Measurements from ENCODE around the gene BUD13. TPM values are rescaled to one million over a fixed set of nuclear protein-coding genes. Genes with fewer than 3 reads are reported as not detected.

The BUD13 gene
- total and polyA plus RNA-seq, 10 of the 15 experiments (the other 5 are each of a cell fraction or from before 2014, with no cell fraction given) = 10.9 to 36.5 (median 24.7) TPM

GRCh38 chr11:116736763-116737162, 36.0 kb downstream of the BUD13 start:
- ChIA-PET POLR2A (interaction anchor here (0.6 kb wide), 1 partner anchor 1108 kb away, joined by 4 read pairs; no protein-coding TSS in a partner anchor), RAD21 (ENCODE audit: unreplicated experiment) (interaction anchor here (1.1 kb wide), 1 partner anchor 250 kb away, joined by 3 read pairs; no protein-coding TSS in a partner anchor), CTCF (interaction anchor here (2.7 to 5.9 kb wide), 4 partner anchors 14 to 369 kb away, joined by 8 to 57 read pairs (median 16); no protein-coding TSS in a partner anchor), SMC1A (ENCODE audit: uncharacterized antibody, unreplicated experiment) (interaction anchor here (1.5 kb wide), 1 partner anchor 17 kb away, joined by 3 read pairs; no protein-coding TSS in a partner anchor)
- Histone ChIP-seq H3K36me3 (ENCODE audit: control insufficient read depth in 2 of 2, insufficient read depth in 2 of 2, low read length in 1 of 2) (no peaks in the 10 kb centered on the region), H3K9me3 (replicated peaks; ENCODE audit: control insufficient read depth, insufficient read depth, low read length) (no peaks in the 10 kb centered on the region), H3K4me2 (ENCODE audit: control insufficient read depth, insufficient read depth) (no peak overlapping the region), H2AFZ (ENCODE audit: control insufficient read depth, low read depth, low read length) (no peak overlapping the region), H3K79me2 (ENCODE audit: control insufficient read depth, insufficient read depth, low read length) (no peaks in the 10 kb centered on the region), H4K20me1 (ENCODE audit: control insufficient read depth, insufficient read depth) (no peaks in the 10 kb centered on the region), H3K4me3 (no peak overlapping the region), H3K4me1 (ENCODE audit: control insufficient read depth, insufficient read depth, low read length) (peaks cover 16% of the 10 kb centered on the region), H3K27ac (ENCODE audit: control insufficient read depth, insufficient read depth) (no peak overlapping the region), H3K9ac (ENCODE audit: control insufficient read depth, insufficient read depth, low read length) (no peak overlapping the region), H3K27me3 (replicated peaks in 1 of 2; ENCODE audit: control insufficient read depth in 2 of 2, insufficient read depth in 2 of 2, low read length in 1 of 2) (no peaks in the 10 kb centered on the region; a peak in 1 of 4 replicates)
- TF ChIP-seq ATF7 (IDR thresholded peaks at IDR 0.05; ENCODE audit: low read depth) (no peak), FOXM1 (IDR thresholded peaks at IDR 0.05; ENCODE audit: low read depth, low read length) (no peak), IKZF1 (conservative IDR thresholded peaks at IDR 0.05) (no peak), MEF2A (IDR thresholded peaks at IDR 0.05; ENCODE audit: insufficient read depth, low read depth, low read length) (no peak), ZSCAN29 (IDR thresholded peaks at IDR 0.05) (no peak), SMAD5 (IDR thresholded peaks at IDR 0.05; ENCODE audit: low read depth) (no peak), MTA2 (IDR thresholded peaks at IDR 0.05; ENCODE audit: low read depth) (no peak)
- TF ChIP-seq, protein P1, sequence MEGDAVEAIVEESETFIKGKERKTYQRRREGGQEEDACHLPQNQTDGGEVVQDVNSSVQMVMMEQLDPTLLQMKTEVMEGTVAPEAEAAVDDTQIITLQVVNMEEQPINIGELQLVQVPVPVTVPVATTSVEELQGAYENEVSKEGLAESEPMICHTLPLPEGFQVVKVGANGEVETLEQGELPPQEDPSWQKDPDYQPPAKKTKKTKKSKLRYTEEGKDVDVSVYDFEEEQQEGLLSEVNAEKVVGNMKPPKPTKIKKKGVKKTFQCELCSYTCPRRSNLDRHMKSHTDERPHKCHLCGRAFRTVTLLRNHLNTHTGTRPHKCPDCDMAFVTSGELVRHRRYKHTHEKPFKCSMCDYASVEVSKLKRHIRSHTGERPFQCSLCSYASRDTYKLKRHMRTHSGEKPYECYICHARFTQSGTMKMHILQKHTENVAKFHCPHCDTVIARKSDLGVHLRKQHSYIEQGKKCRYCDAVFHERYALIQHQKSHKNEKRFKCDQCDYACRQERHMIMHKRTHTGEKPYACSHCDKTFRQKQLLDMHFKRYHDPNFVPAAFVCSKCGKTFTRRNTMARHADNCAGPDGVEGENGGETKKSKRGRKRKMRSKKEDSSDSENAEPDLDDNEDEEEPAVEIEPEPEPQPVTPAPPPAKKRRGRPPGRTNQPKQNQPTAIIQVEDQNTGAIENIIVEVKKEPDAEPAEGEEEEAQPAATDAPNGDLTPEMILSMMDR (IDR thresholded peaks at IDR 0.05 in 2 of 3, conservative IDR thresholded peaks at IDR 0.05 in 1 of 3; ENCODE audit: control insufficient read depth in 2 of 3, extremely low read depth in 1 of 3, insufficient read depth in 1 of 3, low read depth in 3 of 3, low read length in 3 of 3) = peak in 2 of 3 experiments; percentile 10 to 16; a peak in 1 of 6 replicates
- in situ Hi-C loops (cut with MboI) = no loop called here
- WGBS (ENCODE audit: insufficient coverage, insufficient replicate concordance, low lambda C conversion rate, missing lambda C conversion rate) = 96% methylated on average over 3 of the region's 3 CpGs
- ATAC-seq = no peak
- intact Hi-C loops (cut with micrococcal nuclease; ENCODE audit: unreplicated experiment) = no loop called here
- BruUV-seq (replicated peaks) = no TSS peak
- FAIRE-seq = no peak
- DNase-seq (ENCODE audit: low read depth, low spot score) = no peak
